Uterus (tissue), 2 donors: ENCODE data around the gene WNT9A.

Source experiments
- POLR2A ChIP-seq, 2 donors: fragments of 450-650 bp; IDR thresholded peaks; one replicate each; pipeline ENCODE4 v1.6.1; 2016; ENCODE audit warnings: antibody characterized with exemption in 2 of 2, mild to moderate bottlenecking in 1 of 2, moderate library complexity in 1 of 2
- TF ChIP-seq, protein P1 (sequence below), 4 experiments: fragments of 200-600 bp in 2 of 4; fragments of 450-650 bp in 2 of 4; sonication (generic) in 2 of 4; IDR thresholded peaks; one replicate each; pipeline ENCODE4 v1.5.1; 2016 to 2019; ENCODE audit warnings: antibody characterized with exemption in 4 of 4, mild to moderate bottlenecking in 2 of 4, moderate library complexity in 1 of 4

DNA sequence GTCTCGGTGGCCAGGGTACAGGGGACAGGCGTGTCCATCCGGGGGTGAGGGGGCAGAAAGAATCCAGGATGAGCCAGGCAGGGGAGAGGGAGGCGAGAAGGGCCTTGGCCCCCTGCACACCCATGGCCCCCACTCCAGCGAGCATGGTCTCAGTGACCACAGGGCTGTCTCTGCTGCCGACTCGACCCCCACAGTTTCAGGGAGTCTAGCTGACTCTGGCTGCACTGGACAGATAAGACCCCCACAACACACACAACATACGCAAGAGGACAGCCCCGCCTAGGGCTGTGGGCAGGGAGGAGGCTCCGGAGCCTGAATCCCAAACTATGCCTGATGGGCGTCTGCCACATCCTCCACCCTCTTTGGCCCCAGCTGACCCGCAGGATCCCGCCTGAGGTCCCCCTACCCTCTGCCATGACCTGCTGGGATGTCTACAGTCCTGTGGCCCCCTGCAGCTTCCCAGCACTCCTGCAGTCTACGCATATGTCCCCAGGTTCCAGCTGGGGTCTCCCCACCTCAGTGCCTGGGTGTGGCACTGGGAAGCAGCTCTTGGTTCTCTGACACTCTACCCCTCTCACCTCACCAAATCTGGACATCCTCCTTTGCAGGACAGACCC lies 22.0 kb downstream of the WNT9A start:
- TF ChIP-seq, protein P1, sequence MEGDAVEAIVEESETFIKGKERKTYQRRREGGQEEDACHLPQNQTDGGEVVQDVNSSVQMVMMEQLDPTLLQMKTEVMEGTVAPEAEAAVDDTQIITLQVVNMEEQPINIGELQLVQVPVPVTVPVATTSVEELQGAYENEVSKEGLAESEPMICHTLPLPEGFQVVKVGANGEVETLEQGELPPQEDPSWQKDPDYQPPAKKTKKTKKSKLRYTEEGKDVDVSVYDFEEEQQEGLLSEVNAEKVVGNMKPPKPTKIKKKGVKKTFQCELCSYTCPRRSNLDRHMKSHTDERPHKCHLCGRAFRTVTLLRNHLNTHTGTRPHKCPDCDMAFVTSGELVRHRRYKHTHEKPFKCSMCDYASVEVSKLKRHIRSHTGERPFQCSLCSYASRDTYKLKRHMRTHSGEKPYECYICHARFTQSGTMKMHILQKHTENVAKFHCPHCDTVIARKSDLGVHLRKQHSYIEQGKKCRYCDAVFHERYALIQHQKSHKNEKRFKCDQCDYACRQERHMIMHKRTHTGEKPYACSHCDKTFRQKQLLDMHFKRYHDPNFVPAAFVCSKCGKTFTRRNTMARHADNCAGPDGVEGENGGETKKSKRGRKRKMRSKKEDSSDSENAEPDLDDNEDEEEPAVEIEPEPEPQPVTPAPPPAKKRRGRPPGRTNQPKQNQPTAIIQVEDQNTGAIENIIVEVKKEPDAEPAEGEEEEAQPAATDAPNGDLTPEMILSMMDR (IDR thresholded peaks at IDR 0.05) = no peak
- TF ChIP-seq POLR2A (IDR thresholded peaks at IDR 0.05) = no peak
